HepG2 (cell line): ENCODE data around the gene AGT. TPM values are rescaled to one million over a fixed set of nuclear protein-coding genes. Genes with fewer than 3 reads are reported as not detected.

Source experiments
- ARHGAP35 ChIP-seq: sonication (generic); formaldehyde crosslinking; IDR thresholded peaks from 2 replicates; pipeline ENCODE4 v1.9.0; 2022; ENCODE audit warnings: mild to moderate bottlenecking, inconsistent platforms, moderate library complexity, missing genetic modification reagents, borderline replicate concordance
- BRF2 ChIP-seq: sonication (generic); formaldehyde crosslinking; IDR thresholded peaks from 2 replicates; pipeline ENCODE4 v1.8.1; 2022; ENCODE audit warnings: mild to moderate bottlenecking, missing genetic modification reagents
- CEBPG ChIP-seq: IDR thresholded peaks from 2 replicates; pipeline ENCODE4 v1.6.1; 2016
- FOXA1 ChIP-seq, 2 experiments: fragments of 450-650 bp in 1 of 2; sonication (generic) in 1 of 2; formaldehyde crosslinking in 1 of 2; IDR thresholded peaks; 2 replicates each; pipeline versions ENCODE4 v1.4.0 to v1.6.1; 2016 to 2020; ENCODE audit warnings: missing genetic modification reagents in 1 of 2
- FOXK1 ChIP-seq: sonication (generic); formaldehyde crosslinking; IDR thresholded peaks from 2 replicates; pipeline ENCODE4 v1.4.0; 2020; ENCODE audit warnings: low read depth, missing genetic modification reagents, borderline replicate concordance
- HES4 ChIP-seq: sonication (generic); formaldehyde crosslinking; IDR thresholded peaks from 2 replicates; pipeline ENCODE4 v1.9.0; 2021; ENCODE audit warnings: mild to moderate bottlenecking, missing genetic modification reagents, borderline replicate concordance
- HNRNPK ChIP-seq: fragments of 200-400 bp; formaldehyde crosslinking; IDR thresholded peaks from 2 replicates; pipeline ENCODE4 v1.6.1; 2018; ENCODE audit warnings: low read length, low read depth, moderate library complexity, mild to moderate bottlenecking; ENCODE audit not compliant: poor library complexity, severe bottlenecking
- JUND ChIP-seq: sonication (generic); formaldehyde crosslinking; IDR thresholded peaks from 2 replicates; pipeline ENCODE4 v1.8.0; 2022; ENCODE audit warnings: mild to moderate bottlenecking, missing genetic modification reagents
- MBNL3 ChIP-seq: fragments of 250-450 bp; sonication (Bioruptor Pico); conservative IDR thresholded peaks from 2 replicates; pipeline ENCODE4 v1.8.0; 2022; ENCODE audit warnings: mild to moderate bottlenecking, inconsistent platforms
- MXD1 ChIP-seq: sonication (generic); formaldehyde crosslinking; IDR thresholded peaks from 2 replicates; pipeline ENCODE4 v1.4.0; 2020; ENCODE audit warnings: mild to moderate bottlenecking, missing genetic modification reagents
- PAF1 ChIP-seq: IDR thresholded peaks from 2 replicates; pipeline ENCODE4 v1.6.1; 2016; ENCODE audit warnings: missing genetic modification reagents, missing compliant biosample characterization
- SIN3B ChIP-seq: fragments of 150-350 bp; IDR thresholded peaks from 2 replicates; pipeline ENCODE4 v1.6.1; 2014; ENCODE audit warnings: low read length
- SMAD9 ChIP-seq: sonication (generic); formaldehyde crosslinking; IDR thresholded peaks from 2 replicates; pipeline ENCODE4 v1.5.1; 2020; ENCODE audit warnings: mild to moderate bottlenecking, missing genetic modification reagents
- SMYD3 ChIP-seq: sonication (generic); formaldehyde crosslinking; IDR thresholded peaks from 2 replicates; pipeline ENCODE4 v1.8.1; 2023; ENCODE audit warnings: mild to moderate bottlenecking, missing genetic modification reagents
- SOX5 ChIP-seq: IDR thresholded peaks from 2 replicates; pipeline ENCODE4 v1.6.1; 2016; ENCODE audit warnings: borderline replicate concordance
- ZHX2 ChIP-seq, 2 experiments: sonication (generic) in 1 of 2; formaldehyde crosslinking in 1 of 2; IDR thresholded peaks; 2 replicates each; pipeline versions ENCODE4 v1.6.1 to v1.9.0; 2014 to 2022; ENCODE audit warnings: antibody characterized with exemption in 1 of 2, borderline replicate concordance in 1 of 2, inconsistent platforms in 1 of 2, low read depth in 1 of 2, missing genetic modification reagents in 1 of 2
- ZNF230 ChIP-seq: sonication (generic); formaldehyde crosslinking; IDR thresholded peaks from 2 replicates; pipeline ENCODE4 v1.4.0; 2020; ENCODE audit warnings: mild to moderate bottlenecking, missing genetic modification reagents
- ZNF513 ChIP-seq: sonication (generic); formaldehyde crosslinking; conservative IDR thresholded peaks from 2 replicates; pipeline ENCODE4 v1.5.0; 2020; ENCODE audit warnings: missing genetic modification reagents
- ZNF766 ChIP-seq: sonication (generic); formaldehyde crosslinking; IDR thresholded peaks from 2 replicates; pipeline ENCODE4 v1.5.0; 2020; ENCODE audit warnings: missing genetic modification reagents, borderline replicate concordance
- ZNF850 ChIP-seq: sonication (generic); formaldehyde crosslinking; conservative IDR thresholded peaks from 2 replicates; pipeline ENCODE4 v1.9.0; 2021; ENCODE audit warnings: mild to moderate bottlenecking, missing genetic modification reagents
- polyA plus RNA-seq, 8 experiments: library from polyadenylated mRNA; depleted of rRNA in 3 of 8; stranded (reverse) in 7 of 8; unstranded in 1 of 8; fragments of >200 nt; fragmentation: Illumina TruSeq in 4 of 8; extraction: Trizol in 4 of 8; gene quantifications; 2 replicates each; pipeline versions ENCODE4 v1.2.1 to v1.2.3, GENCODE V29; 2011 to 2016; ENCODE audit warnings: low read depth in 4 of 8, missing spikeins in 1 of 8, mixed read lengths in 1 of 8; ENCODE audit not compliant: insufficient read depth in 1 of 8
- total RNA-seq, 5 experiments: library from RNA; depleted of rRNA; stranded (reverse); fragments of >200 nt; fragmentation: Illumina TruSeq; extraction: Trizol; gene quantifications; 2 replicates each; pipeline ENCODE4 v1.2.3, GENCODE V29; 2016; ENCODE audit warnings: low read depth in 1 of 5

Gene AGT
- total and polyA plus RNA-seq, 2 of the 13 experiments (the other 11 are each of a cell fraction or from before 2014, with no cell fraction given) = 892 to 2,071 TPM

- TF ChIP-seq ZHX2 (IDR thresholded peaks at IDR 0.05; ENCODE audit: low read depth) (no peak), ZHX2 (CRISPR knock-in tag; IDR thresholded peaks at IDR 0.05; ENCODE audit: borderline replicate concordance) (no peak), HES4 (no peak), ZNF850 (no peak), ZNF766 (CRISPR knock-in tag) (peak; percentile 33; the same call in 1 of the 2 replicates), SOX5 (CRISPR knock-in tag) (no peak), FOXK1 (CRISPR knock-in tag) (no peak), FOXA1 (IDR thresholded peaks at IDR 0.05) (no peak), FOXA1 (CRISPR knock-in tag; IDR thresholded peaks at IDR 0.05) (no peak), SMYD3 (no peak), BRF2 (CRISPR knock-in tag) (no peak), MBNL3 (CRISPR knock-in tag) (no peak), JUND (CRISPR knock-in tag) (no peak), PAF1 (no peak), SIN3B (no peak), ARHGAP35 (CRISPR knock-in tag) (no peak), HNRNPK (no peak), MXD1 (CRISPR knock-in tag) (no peak), CEBPG (CRISPR knock-in tag) (0 out of 2 replicates have a peak, but pooled peaks have one; percentile 2), ZNF230 (peak; percentile 44; the same call in 1 of the 2 replicates), SMAD9 (CRISPR knock-in tag) (no peak), ZNF513 (CRISPR knock-in tag) (no peak)
Measured at GRCh38 chr1:230760360-230760827, 46.5 kb upstream of the AGT start (continued).
